Smooth muscle cell (in vitro differentiated cells): ENCODE results near the gene OLIG2. TPM values are rescaled to one million over a fixed set of nuclear protein-coding genes. Genes with fewer than 3 reads are reported as not detected.
A peak's percentile ranks its signal among the peaks of the same experiment; 100 is the strongest.

Experiments
- DNase-seq: peaks from one replicate; lab custom pipeline; 2025; ENCODE audit not compliant: unreplicated experiment; lab: John Stamatoyannopoulos, UW
- H2AFZ ChIP-seq: fragments of 200-600 bp; sonication (generic); 2 replicates; pipeline ENCODE4 v1.6.0; 2016; ENCODE audit warnings: antibody characterized with exemption, low read depth, mild to moderate bottlenecking
- H3F3A ChIP-seq: fragments of 200-600 bp; sonication (generic); 2 replicates; pipeline ENCODE4 v1.6.0; 2017; ENCODE audit warnings: antibody characterized with exemption, low read depth
- H3K27ac ChIP-seq: fragments of 200-600 bp; sonication (generic); 2 replicates; pipeline ENCODE4 v1.5.1; 2016; ENCODE audit warnings: low read depth, mild to moderate bottlenecking
- H3K27me3 ChIP-seq: fragments of 200-600 bp; sonication (generic); 2 replicates; pipeline ENCODE4 v1.6.1; 2016; ENCODE audit warnings: low read depth, mild to moderate bottlenecking
- H3K36me3 ChIP-seq: fragments of 200-600 bp; sonication (generic); 2 replicates; pipeline ENCODE4 v1.5.1; 2016; ENCODE audit warnings: low read depth
- H3K4me1 ChIP-seq: fragments of 200-600 bp; sonication (generic); 2 replicates; pipeline ENCODE4 v1.5.1; 2016; ENCODE audit warnings: low read depth
- H3K4me2 ChIP-seq: fragments of 200-600 bp; sonication (generic); 2 replicates; pipeline ENCODE4 v1.6.0; 2016; ENCODE audit warnings: mild to moderate bottlenecking
- H3K4me3 ChIP-seq: fragments of 200-600 bp; sonication (generic); 2 replicates; pipeline ENCODE4 v1.5.1; 2016; ENCODE audit warnings: mild to moderate bottlenecking
- H3K79me2 ChIP-seq: fragments of 200-600 bp; sonication (generic); 2 replicates; pipeline ENCODE4 v1.6.0; 2016; ENCODE audit warnings: low read depth, mild to moderate bottlenecking
- H3K9ac ChIP-seq: fragments of 200-600 bp; sonication (generic); 2 replicates; pipeline ENCODE4 v1.6.0; 2016; ENCODE audit warnings: low read depth
- H3K9me3 ChIP-seq: fragments of 200-600 bp; sonication (generic); replicated peaks from 2 replicates; pipeline ENCODE4 v1.5.1; 2016; ENCODE audit warnings: low read depth
- H4K20me1 ChIP-seq: fragments of 200-600 bp; sonication (generic); 2 replicates; pipeline ENCODE4 v1.6.0; 2016; ENCODE audit warnings: low read depth
- WGBS: methylation state at CpG from one replicate; pipeline ENCODE4 v1.1.7; 2016; ENCODE audit warnings: low lambda C conversion rate; 5-methylcytosine and 5-hydroxymethylcytosine counted together
- polyA plus RNA-seq: library from polyadenylated mRNA; unstranded; fragments of >200 nt; fragmentation: Nextera tagmentation; extraction: Ambion mirVana; gene quantifications from 2 replicates; pipeline ENCODE4 v1.2.1, GENCODE V29; 2016
- total RNA-seq: library from RNA; depleted of rRNA; stranded (reverse); fragments of >200 nt; gene quantifications from 2 replicates; pipeline ENCODE4 v1.2.3, GENCODE V29; 2014
- TF ChIP-seq, protein P1 (sequence below): fragments of 200-600 bp; sonication (generic); IDR thresholded peaks from 2 replicates; pipeline ENCODE4 v1.5.1; 2017; ENCODE audit warnings: borderline replicate concordance, mild to moderate bottlenecking, antibody characterized with exemption; ENCODE audit not compliant: insufficient read depth, poor library complexity, severe bottlenecking

The OLIG2 gene
- total and polyA plus RNA-seq, 2 experiments from 2014 or later = not detected

DNA sequence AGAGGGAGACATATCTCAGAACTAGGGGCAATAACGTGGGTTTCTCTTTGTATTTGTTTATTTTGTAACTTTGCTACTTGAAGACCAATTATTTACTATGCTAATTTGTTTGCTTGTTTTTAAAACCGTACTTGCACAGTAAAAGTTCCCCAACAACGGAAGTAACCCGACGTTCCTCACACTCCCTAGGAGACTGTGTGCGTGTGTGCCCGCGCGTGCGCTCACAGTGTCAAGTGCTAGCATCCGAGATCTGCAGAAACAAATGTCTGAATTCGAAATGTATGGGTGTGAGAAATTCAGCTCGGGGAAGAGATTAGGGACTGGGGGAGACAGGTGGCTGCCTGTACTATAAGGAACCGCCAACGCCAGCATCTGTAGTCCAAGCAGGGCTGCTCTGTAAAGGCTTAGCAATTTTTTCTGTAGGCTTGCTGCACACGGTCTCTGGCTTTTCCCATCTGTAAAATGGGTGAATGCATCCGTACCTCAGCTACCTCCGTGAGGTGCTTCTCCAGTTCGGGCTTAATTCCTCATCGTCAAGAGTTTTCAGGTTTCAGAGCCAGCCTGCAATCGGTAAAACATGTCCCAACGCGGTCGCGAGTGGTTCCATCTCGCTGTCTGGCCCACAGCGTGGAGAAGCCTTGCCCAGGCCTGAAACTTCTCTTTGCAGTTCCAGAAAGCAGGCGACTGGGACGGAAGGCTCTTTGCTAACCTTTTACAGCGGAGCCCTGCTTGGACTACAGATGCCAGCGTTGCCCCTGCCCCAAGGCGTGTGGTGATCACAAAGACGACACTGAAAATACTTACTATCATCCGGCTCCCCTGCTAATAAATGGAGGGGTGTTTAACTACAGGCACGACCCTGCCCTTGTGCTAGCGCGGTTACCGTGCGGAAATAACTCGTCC lies 1.3 kb upstream of the OLIG2 start:
- TF ChIP-seq, protein P1, sequence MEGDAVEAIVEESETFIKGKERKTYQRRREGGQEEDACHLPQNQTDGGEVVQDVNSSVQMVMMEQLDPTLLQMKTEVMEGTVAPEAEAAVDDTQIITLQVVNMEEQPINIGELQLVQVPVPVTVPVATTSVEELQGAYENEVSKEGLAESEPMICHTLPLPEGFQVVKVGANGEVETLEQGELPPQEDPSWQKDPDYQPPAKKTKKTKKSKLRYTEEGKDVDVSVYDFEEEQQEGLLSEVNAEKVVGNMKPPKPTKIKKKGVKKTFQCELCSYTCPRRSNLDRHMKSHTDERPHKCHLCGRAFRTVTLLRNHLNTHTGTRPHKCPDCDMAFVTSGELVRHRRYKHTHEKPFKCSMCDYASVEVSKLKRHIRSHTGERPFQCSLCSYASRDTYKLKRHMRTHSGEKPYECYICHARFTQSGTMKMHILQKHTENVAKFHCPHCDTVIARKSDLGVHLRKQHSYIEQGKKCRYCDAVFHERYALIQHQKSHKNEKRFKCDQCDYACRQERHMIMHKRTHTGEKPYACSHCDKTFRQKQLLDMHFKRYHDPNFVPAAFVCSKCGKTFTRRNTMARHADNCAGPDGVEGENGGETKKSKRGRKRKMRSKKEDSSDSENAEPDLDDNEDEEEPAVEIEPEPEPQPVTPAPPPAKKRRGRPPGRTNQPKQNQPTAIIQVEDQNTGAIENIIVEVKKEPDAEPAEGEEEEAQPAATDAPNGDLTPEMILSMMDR = no peak
- Histone ChIP-seq H3K9me3 (no peaks in the 10 kb centered on the region), H3K79me2 (no peaks in the 10 kb centered on the region), H3K27ac (no peak overlapping the region), H3K36me3 (no peaks in the 10 kb centered on the region), H2AFZ (no peak overlapping the region), H3K9ac (no peak overlapping the region), H3F3A (no peaks in the 10 kb centered on the region), H4K20me1 (no peaks in the 10 kb centered on the region), H3K4me1 (peaks cover 26% of the 10 kb centered on the region), H3K4me2 (no peak overlapping the region), H3K27me3 (peaks cover 100% of the 10 kb centered on the region), H3K4me3 (no peak overlapping the region)
- 14% methylated on average over 40 of the region's 40 CpGs for WGBS
- DNase-seq = no peak

DNA sequence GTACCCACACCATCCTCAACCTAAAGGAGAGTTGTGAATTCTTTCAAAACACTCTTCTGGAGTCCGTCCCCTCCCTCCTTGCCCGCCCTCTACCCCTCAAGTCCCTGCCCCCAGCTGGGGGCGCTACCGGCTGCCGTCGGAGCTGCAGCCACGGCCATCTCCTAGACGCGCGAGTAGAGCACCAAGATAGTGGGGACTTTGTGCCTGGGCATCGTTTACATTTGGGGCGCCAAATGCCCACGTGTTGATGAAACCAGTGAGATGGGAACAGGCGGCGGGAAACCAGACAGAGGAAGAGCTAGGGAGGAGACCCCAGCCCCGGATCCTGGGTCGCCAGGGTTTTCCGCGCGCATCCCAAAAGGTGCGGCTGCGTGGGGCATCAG lies 638 bp upstream of the OLIG2 start:
- H4K20me1 ChIP-seq = no peaks in the 10 kb centered on the region
- H3K4me2 ChIP-seq = peak overlapping the region; percentile 78
- no peaks in the 10 kb centered on the region for H3K36me3 ChIP-seq
- H3K27me3 ChIP-seq = peaks cover 100% of the 10 kb centered on the region
- no peaks in the 10 kb centered on the region for H3K9me3 ChIP-seq
- no peak overlapping the region for H2AFZ ChIP-seq
- no peak for DNase-seq
- no peak overlapping the region for H3K9ac ChIP-seq
- no peak overlapping the region for H3K4me3 ChIP-seq
- H3K4me1 ChIP-seq = peaks cover 19% of the 10 kb centered on the region
- H3K79me2 ChIP-seq = no peaks in the 10 kb centered on the region
- H3F3A ChIP-seq = no peaks in the 10 kb centered on the region
- 3% methylated on average over 21 of the region's 22 CpGs for WGBS
- no peak overlapping the region for H3K27ac ChIP-seq
- TF ChIP-seq, protein P1 = no peak

DNA sequence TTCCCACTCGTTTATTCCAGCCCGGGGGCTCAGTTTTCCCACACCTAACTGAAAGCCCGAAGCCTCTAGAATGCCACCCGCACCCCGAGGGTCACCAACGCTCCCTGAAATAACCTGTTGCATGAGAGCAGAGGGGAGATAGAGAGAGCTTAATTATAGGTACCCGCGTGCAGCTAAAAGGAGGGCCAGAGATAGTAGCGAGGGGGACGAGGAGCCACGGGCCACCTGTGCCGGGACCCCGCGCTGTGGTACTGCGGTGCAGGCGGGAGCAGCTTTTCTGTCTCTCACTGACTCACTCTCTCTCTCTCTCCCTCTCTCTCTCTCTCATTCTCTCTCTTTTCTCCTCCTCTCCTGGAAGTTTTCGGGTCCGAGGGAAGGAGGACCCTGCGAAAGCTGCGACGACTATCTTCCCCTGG lies 716 bp downstream of the OLIG2 start:
- H3K4me2 ChIP-seq = no peak overlapping the region
- no peak overlapping the region for H3K9ac ChIP-seq
- H4K20me1 ChIP-seq = no peaks in the 10 kb centered on the region
- peaks cover 100% of the 10 kb centered on the region for H3K27me3 ChIP-seq
- H3K4me1 ChIP-seq = peaks cover 15% of the 10 kb centered on the region
- no peaks in the 10 kb centered on the region for H3K36me3 ChIP-seq
- no peaks in the 10 kb centered on the region for H3K9me3 ChIP-seq
- DNase-seq = no peak
- no peak overlapping the region for H3K4me3 ChIP-seq
- no peaks in the 10 kb centered on the region for H3K79me2 ChIP-seq
- no peaks in the 10 kb centered on the region for H3F3A ChIP-seq
- H2AFZ ChIP-seq = no peak overlapping the region
- TF ChIP-seq, protein P1 = no peak
- WGBS = 14% methylated on average over 21 of the region's 21 CpGs
- no peak overlapping the region for H3K27ac ChIP-seq

DNA sequence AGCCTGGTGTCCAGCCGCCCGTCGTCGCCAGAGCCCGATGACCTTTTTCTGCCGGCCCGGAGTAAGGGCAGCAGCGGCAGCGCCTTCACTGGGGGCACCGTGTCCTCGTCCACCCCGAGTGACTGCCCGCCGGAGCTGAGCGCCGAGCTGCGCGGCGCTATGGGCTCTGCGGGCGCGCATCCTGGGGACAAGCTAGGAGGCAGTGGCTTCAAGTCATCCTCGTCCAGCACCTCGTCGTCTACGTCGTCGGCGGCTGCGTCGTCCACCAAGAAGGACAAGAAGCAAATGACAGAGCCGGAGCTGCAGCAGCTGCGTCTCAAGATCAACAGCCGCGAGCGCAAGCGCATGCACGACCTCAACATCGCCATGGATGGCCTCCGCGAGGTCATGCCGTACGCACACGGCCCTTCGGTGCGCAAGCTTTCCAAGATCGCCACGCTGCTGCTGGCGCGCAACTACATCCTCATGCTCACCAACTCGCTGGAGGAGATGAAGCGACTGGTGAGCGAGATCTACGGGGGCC lies 1.2 kb downstream of the OLIG2 start:
- no peak for DNase-seq

More for the DNA sequence above, 1.2 kb downstream of the OLIG2 start:
- Histone ChIP-seq H3K36me3 (no peaks in the 10 kb centered on the region), H3K9me3 (no peaks in the 10 kb centered on the region), H3K9ac (no peak overlapping the region), H2AFZ (no peak overlapping the region), H3K27me3 (peaks cover 100% of the 10 kb centered on the region), H3K27ac (no peak overlapping the region), H4K20me1 (no peaks in the 10 kb centered on the region), H3K4me3 (no peak overlapping the region), H3K4me1 (peaks cover 15% of the 10 kb centered on the region), H3F3A (no peaks in the 10 kb centered on the region), H3K79me2 (no peaks in the 10 kb centered on the region), H3K4me2 (no peak overlapping the region)
- WGBS = 5% methylated on average over 54 of the region's 54 CpGs
- TF ChIP-seq, protein P1 = no peak
